ENCODE results near the gene PLSCR3. TPM values are rescaled to one million over a fixed set of nuclear protein-coding genes. Genes with fewer than 3 reads are reported as not detected.

The PLSCR3 gene
- total and polyA plus RNA-seq, 4 donors: 19.2 to 43.0 (median 34.2) TPM

DNA sequence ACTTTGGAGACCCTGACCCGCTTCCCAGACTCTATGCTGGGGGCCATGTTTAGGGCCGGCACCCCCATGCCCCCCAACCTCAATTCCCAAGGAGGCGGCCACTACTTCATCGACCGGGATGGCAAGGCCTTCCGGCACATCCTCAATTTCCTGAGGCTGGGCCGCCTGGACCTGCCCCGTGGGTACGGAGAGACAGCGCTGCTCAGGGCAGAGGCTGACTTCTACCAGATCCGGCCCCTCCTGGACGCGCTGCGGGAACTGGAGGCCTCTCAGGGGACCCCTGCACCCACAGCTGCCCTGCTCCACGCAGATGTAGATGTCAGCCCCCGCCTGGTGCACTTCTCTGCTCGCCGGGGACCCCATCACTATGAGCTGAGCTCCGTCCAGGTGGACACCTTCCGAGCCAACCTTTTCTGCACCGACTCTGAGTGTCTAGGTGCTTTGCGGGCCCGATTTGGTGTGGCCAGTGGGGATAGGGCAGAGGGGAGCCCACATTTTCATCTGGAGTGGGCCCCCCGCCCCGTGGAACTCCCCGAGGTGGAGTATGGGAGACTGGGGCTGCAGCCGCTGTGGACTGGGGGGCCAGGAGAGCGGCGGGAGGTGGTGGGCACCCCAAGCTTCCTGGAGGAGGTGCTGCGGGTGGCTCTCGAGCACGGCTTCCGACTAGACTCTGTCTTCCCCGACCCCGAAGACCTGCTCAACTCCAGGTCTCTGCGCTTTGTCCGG is 41.3 kb downstream of the PLSCR3 start:
- WGBS, 2 donors: 90 to 95% methylated on average over 37 of the region's 37 CpGs
- ATAC-seq (ENCODE audit: insufficient read depth, low FRiP score) (no peak), DNase-seq (no peak)
- peaks cover 0 to 44% (median 10%) of the 10 kb centered on the region in 5 donors for H3K4me1 ChIP-seq (ENCODE audit: control insufficient read depth in 5 of 5, insufficient read depth in 5 of 5, low read length in 5 of 5)
- H3K27ac ChIP-seq (ENCODE audit: low read depth in 1 of 2, low read length in 1 of 2): no peak overlapping the region
- no peaks in the 10 kb centered on the region for H3K27me3 ChIP-seq (ENCODE audit: control insufficient read depth in 3 of 3, insufficient read depth in 3 of 3, low read length in 2 of 3)
- H3K36me3 ChIP-seq (ENCODE audit: control insufficient read depth in 4 of 4, insufficient read depth in 4 of 4, low read length in 4 of 4): no peaks in the 10 kb centered on the region
- no peaks in the 10 kb centered on the region for H3K9me3 ChIP-seq (ENCODE audit: control insufficient read depth in 4 of 4, insufficient read depth in 3 of 4, low read length in 3 of 4)
- no peak overlapping the region for H3K9ac ChIP-seq (ENCODE audit: insufficient read depth in 1 of 2, low read length in 2 of 2)
- TF ChIP-seq CTCF (IDR thresholded peaks at IDR 0.05; ENCODE audit: control extremely low read depth, extremely low read depth): no peak
- H3K4me3 ChIP-seq: no peak overlapping the region

DNA sequence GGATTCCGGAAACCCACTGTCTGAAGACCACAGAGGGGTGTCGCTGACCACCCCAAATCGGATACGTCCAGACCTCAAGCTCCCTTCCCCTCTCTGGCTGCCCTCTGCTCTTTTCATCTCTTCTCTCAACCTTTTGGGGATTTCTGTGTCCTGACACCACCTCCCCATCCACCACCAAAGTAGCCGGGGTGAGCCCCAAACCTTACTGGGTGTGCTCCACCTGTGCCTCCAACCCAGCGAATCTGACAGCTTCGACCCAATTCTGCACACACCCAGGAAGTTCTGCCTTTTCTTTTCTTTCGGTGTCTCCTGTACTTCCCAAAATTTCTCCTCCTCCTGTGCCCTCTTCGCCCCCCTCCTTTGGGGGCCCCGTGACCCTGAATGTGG is 41.8 kb downstream of the PLSCR3 start:
- DNase-seq (no peak), ATAC-seq (ENCODE audit: insufficient read depth, low FRiP score) (no peak)
- H3K27me3 ChIP-seq (ENCODE audit: control insufficient read depth in 3 of 3, insufficient read depth in 3 of 3, low read length in 2 of 3): no peaks in the 10 kb centered on the region
- TF ChIP-seq CTCF (IDR thresholded peaks at IDR 0.05; ENCODE audit: control extremely low read depth, extremely low read depth): no peak
- H3K4me3 ChIP-seq: peak overlapping the region; percentile 66
- peaks cover 0 to 44% (median 10%) of the 10 kb centered on the region in 5 donors for H3K4me1 ChIP-seq (ENCODE audit: control insufficient read depth in 5 of 5, insufficient read depth in 5 of 5, low read length in 5 of 5)
- 26 to 31% methylated on average over 9 to 10 of the region's 10 CpGs for WGBS, 2 donors
- H3K36me3 ChIP-seq (ENCODE audit: control insufficient read depth in 4 of 4, insufficient read depth in 4 of 4, low read length in 4 of 4): no peaks in the 10 kb centered on the region
- H3K9ac ChIP-seq (ENCODE audit: insufficient read depth in 1 of 2, low read length in 2 of 2): peak overlapping the region; percentile 56 to 84
- H3K9me3 ChIP-seq (ENCODE audit: control insufficient read depth in 4 of 4, insufficient read depth in 3 of 4, low read length in 3 of 4): no peaks in the 10 kb centered on the region
- peak overlapping the region; percentile 85 to 96 for H3K27ac ChIP-seq (ENCODE audit: low read depth in 1 of 2, low read length in 1 of 2)

GRCh38 chr17:7351665-7352502 is 42.4 kb downstream of the PLSCR3 start, which contains the start of gene KCTD11:
TSS of gene KCTD11 (plus strand) at chr17:7352162.
- Histone ChIP-seq H3K36me3 (ENCODE audit: control insufficient read depth in 4 of 4, insufficient read depth in 4 of 4, low read length in 4 of 4) (no peaks in the 10 kb centered on the region), H3K9me3 (ENCODE audit: control insufficient read depth in 4 of 4, insufficient read depth in 3 of 4, low read length in 3 of 4) (no peaks in the 10 kb centered on the region), H3K27me3 (ENCODE audit: control insufficient read depth in 3 of 3, insufficient read depth in 3 of 3, low read length in 2 of 3) (no peaks in the 10 kb centered on the region), H3K27ac (ENCODE audit: low read depth in 1 of 2, low read length in 1 of 2) (peak within 1 kb of the TSS; percentile 85 to 96), H3K4me3 (peak within 1 kb of the TSS; percentile 66), H3K9ac (ENCODE audit: insufficient read depth in 1 of 2, low read length in 2 of 2) (peak within 1 kb of the TSS; percentile 68 to 84), H3K4me1 (ENCODE audit: control insufficient read depth in 5 of 5, insufficient read depth in 5 of 5, low read length in 5 of 5) (peaks cover 0 to 44% (median 10%) of the 10 kb centered on the region in 5 donors)
- WGBS, 2 donors: 1% methylated on average over 56 to 91 of the region's 91 CpGs
- peak; percentile 79 for ATAC-seq (ENCODE audit: insufficient read depth, low FRiP score)
- peak; percentile 90 to 92 (median 91) for DNase-seq
- peak; percentile 21 for TF ChIP-seq CTCF (IDR thresholded peaks at IDR 0.05; ENCODE audit: control extremely low read depth, extremely low read depth)

Measured in lung (tissue), 12 donors.